Trophoblast cell (in vitro differentiated cells and primary cell): ENCODE data around the gene WWC2.
"Not testable (repeated sequence)": the region's sequence is repeated elsewhere in the genome, so short reads cannot be mapped to it uniquely, and the experiment has no call there.

Experiments used
- DNase-seq, 2 donors: peaks; one replicate each; pipeline ENCODE4 v3.0.0-alpha.2; 2016
- H2AFZ ChIP-seq: 2 replicates; pipeline ENCODE4 v1.6.1; 2013; ENCODE audit warnings: low read length, moderate library complexity, mild to moderate bottlenecking; ENCODE audit not compliant: insufficient read depth, poor library complexity
- H2AK5ac ChIP-seq: 2 replicates; pipeline ENCODE4 v1.6.1; 2013; ENCODE audit warnings: mild to moderate bottlenecking, low read length
- H2BK120ac ChIP-seq: 2 replicates; pipeline ENCODE4 v1.6.1; 2013; ENCODE audit warnings: low read length, mild to moderate bottlenecking, moderate library complexity; ENCODE audit not compliant: insufficient read depth, poor library complexity
- H2BK12ac ChIP-seq: 2 replicates; pipeline ENCODE4 v1.6.1; 2013; ENCODE audit warnings: mild to moderate bottlenecking, low read length, moderate library complexity
- H2BK5ac ChIP-seq: 2 replicates; pipeline ENCODE4 v1.6.1; 2013; ENCODE audit warnings: low read length, low read depth, moderate library complexity, mild to moderate bottlenecking; ENCODE audit not compliant: poor library complexity
- H3K14ac ChIP-seq: 2 replicates; pipeline ENCODE4 v1.6.1; 2013; ENCODE audit warnings: mild to moderate bottlenecking, low read length
- H3K18ac ChIP-seq: 2 replicates; pipeline ENCODE4 v1.6.1; 2013; ENCODE audit warnings: mild to moderate bottlenecking, low read length
- H3K23ac ChIP-seq: 2 replicates; pipeline ENCODE4 v1.6.1; 2013; ENCODE audit warnings: low read length
- H3K27ac ChIP-seq: 2 replicates; pipeline ENCODE4 v1.5.1; 2013; ENCODE audit warnings: low read depth, mild to moderate bottlenecking, inconsistent platforms, low read length, moderate library complexity
- H3K27me3 ChIP-seq: 2 replicates; pipeline ENCODE4 v1.6.1; 2013; ENCODE audit warnings: inconsistent platforms, mild to moderate bottlenecking, low read length, moderate library complexity; ENCODE audit not compliant: insufficient read depth
- H3K36me3 ChIP-seq, 2 experiments: 1 replicate in 1 of 2; 2 replicates in 1 of 2; pipeline ENCODE4 v1.6.1; 2013; ENCODE audit warnings: low read length in 2 of 2, mild to moderate bottlenecking in 2 of 2, moderate library complexity in 1 of 2; ENCODE audit not compliant: insufficient read depth in 2 of 2, control insufficient read depth in 1 of 2
- H3K4ac ChIP-seq: 2 replicates; pipeline ENCODE4 v1.6.1; 2013; ENCODE audit warnings: low read depth, mild to moderate bottlenecking, low read length, moderate library complexity
- H3K4me1 ChIP-seq, 2 experiments: 1 replicate in 1 of 2; 2 replicates in 1 of 2; pipeline ENCODE4 v1.6.1; 2013; ENCODE audit warnings: low read length in 2 of 2, mild to moderate bottlenecking in 2 of 2, moderate library complexity in 1 of 2; ENCODE audit not compliant: insufficient read depth in 2 of 2, control insufficient read depth in 1 of 2
- H3K4me2 ChIP-seq: 2 replicates; pipeline ENCODE4 v1.6.1; 2013; ENCODE audit warnings: inconsistent platforms, mild to moderate bottlenecking, low read length, moderate library complexity
- H3K4me3 ChIP-seq: 2 replicates; pipeline ENCODE4 v1.5.1; 2013; ENCODE audit warnings: mild to moderate bottlenecking, low read depth, low read length, inconsistent platforms
- H3K79me1 ChIP-seq: one replicate; pipeline ENCODE4 v1.6.1; 2013; ENCODE audit warnings: low read length
- H3K79me2 ChIP-seq: 2 replicates; pipeline ENCODE4 v1.6.1; 2013; ENCODE audit warnings: low read length, mild to moderate bottlenecking; ENCODE audit not compliant: control insufficient read depth, insufficient read depth, poor library complexity
- H3K9ac ChIP-seq: 2 replicates; pipeline ENCODE4 v1.6.1; 2013; ENCODE audit warnings: mild to moderate bottlenecking, low read length
- H3K9me3 ChIP-seq: 2 replicates; pipeline ENCODE4 v1.6.1; 2013; ENCODE audit warnings: low read depth, mild to moderate bottlenecking, control low read depth, inconsistent platforms, low read length; ENCODE audit not compliant: insufficient read depth
- H4K12ac ChIP-seq: 2 replicates; pipeline ENCODE4 v1.6.1; 2013; ENCODE audit warnings: low read depth, mild to moderate bottlenecking, low read length, moderate library complexity
- H4K8ac ChIP-seq: 2 replicates; pipeline ENCODE4 v1.6.1; 2013; ENCODE audit warnings: low read depth, mild to moderate bottlenecking, low read length, moderate library complexity
- H4K91ac ChIP-seq: one replicate; pipeline ENCODE4 v1.6.1; 2013; ENCODE audit warnings: low read depth, mild to moderate bottlenecking, low read length, moderate library complexity
- WGBS: extraction: QIAGEN DNeasy Blood & Tissue Kit; methylation state at CpG from one replicate; pipeline ENCODE4 v1.1.7; 2013; ENCODE audit warnings: missing lambda C conversion rate; ENCODE audit not compliant: insufficient read length, insufficient coverage; ENCODE audit errors: extremely low coverage; 5-methylcytosine and 5-hydroxymethylcytosine counted together

WWC2 gene

DNA sequence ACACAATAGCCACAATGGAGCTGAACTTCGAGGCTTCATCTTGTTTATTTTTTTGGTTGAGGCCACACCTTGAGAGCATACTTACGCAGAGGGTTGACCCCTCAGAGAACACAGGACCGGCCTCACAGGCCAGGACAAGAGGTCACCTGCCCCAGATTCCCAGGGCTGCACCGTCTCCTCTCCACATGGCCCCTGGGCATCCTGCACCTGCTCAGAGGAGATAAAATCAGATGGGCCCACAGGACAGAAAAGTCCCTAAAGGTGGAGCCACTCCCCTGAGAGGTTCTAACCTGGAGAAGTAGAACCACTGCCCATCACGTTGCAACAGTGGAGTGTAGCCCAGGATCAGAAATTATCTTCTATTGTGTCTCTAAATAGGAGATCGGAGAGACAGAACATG lies 224.2 kb downstream of the WWC2 start:
- Histone ChIP-seq H3K9ac (no peak overlapping the region), H2AK5ac (no peak overlapping the region), H3K23ac (no peak overlapping the region), H3K79me1 (no peaks in the 10 kb centered on the region), H3K14ac (no peak overlapping the region), H3K4me2 (no peak overlapping the region), H4K12ac (no peak overlapping the region), H3K79me2 (no peaks in the 10 kb centered on the region), H3K27ac (no peak overlapping the region), H4K91ac (no peak overlapping the region), H2AFZ (no peak overlapping the region), H2BK12ac (no peak overlapping the region), H4K8ac (no peak overlapping the region), H3K4me3 (no peak overlapping the region), H2BK120ac (no peak overlapping the region), H3K36me3 (peaks cover 5% of the 10 kb centered on the region in 2 experiments), H3K9me3 (no peaks in the 10 kb centered on the region), H3K4ac (no peak overlapping the region), H3K4me1 (no peaks in the 10 kb centered on the region), H2BK5ac (no peak overlapping the region), H3K18ac (no peak overlapping the region), H3K27me3 (no peaks in the 10 kb centered on the region)
- peak; percentile 16 to 47 for DNase-seq
- no CpG with 5 or more reads among the region's 6 CpGs for WGBS

DNA sequence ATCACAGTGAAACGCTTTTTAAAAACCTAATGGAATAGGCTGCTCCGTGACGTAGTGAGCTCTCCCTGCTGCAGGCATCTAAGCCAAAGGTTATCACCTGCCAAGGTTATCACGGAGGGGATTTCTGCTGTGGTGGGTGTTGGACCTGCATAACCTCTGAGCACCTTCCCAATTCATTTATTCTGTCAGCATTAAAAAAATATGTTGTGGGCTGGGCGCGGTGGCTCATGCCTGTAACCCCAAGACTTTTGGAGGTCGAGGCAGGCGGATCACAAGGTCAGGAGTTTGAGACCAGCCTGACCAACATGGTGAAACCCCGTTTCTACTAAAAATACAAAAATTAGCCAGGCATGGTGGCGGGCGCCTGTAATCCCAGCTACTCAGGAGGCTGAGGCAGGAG lies 225.0 kb downstream of the WWC2 start:
- not testable (repeated sequence) for H3K4me3 ChIP-seq, H2BK12ac ChIP-seq, H3K36me3 ChIP-seq, DNase-seq, H3K4ac ChIP-seq, H3K4me1 ChIP-seq, H2AK5ac ChIP-seq, H2BK120ac ChIP-seq, H2AFZ ChIP-seq, H3K9me3 ChIP-seq, H3K9ac ChIP-seq, H3K27ac ChIP-seq, H3K79me1 ChIP-seq, H3K4me2 ChIP-seq, H3K27me3 ChIP-seq, H3K23ac ChIP-seq, H4K12ac ChIP-seq, H4K8ac ChIP-seq, H3K14ac ChIP-seq, H4K91ac ChIP-seq, H2BK5ac ChIP-seq, H3K79me2 ChIP-seq, H3K18ac ChIP-seq
- no CpG with 5 or more reads among the region's 11 CpGs for WGBS

DNA sequence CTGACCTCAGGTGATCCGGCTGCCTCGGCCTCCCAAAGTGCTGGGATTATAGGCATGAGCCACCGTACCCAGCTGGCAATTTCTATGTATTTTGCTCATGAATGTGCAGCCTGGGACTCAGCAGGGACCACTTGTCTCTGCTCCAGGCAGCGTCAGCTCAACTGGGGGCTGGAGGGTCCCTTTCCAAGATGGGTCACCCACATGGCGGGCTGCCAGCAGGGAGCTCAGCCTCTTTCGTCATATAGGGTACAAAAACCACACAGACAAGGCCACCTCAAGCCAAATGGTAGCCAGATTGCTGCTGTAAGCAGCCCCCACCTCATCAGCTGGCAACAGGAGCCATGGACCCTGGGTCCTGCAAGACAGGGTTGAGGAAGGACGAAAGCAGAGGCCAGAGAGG lies 225.6 kb downstream of the WWC2 start:
- H3K79me2 ChIP-seq = no peaks in the 10 kb centered on the region
- H2BK120ac ChIP-seq = no peak overlapping the region
- H2BK12ac ChIP-seq = no peak overlapping the region
- no peak overlapping the region for H3K18ac ChIP-seq
- H2AFZ ChIP-seq = no peak overlapping the region
- no peak overlapping the region for H3K4ac ChIP-seq
- no peak overlapping the region for H3K4me3 ChIP-seq
- H4K12ac ChIP-seq = no peak overlapping the region
- H2AK5ac ChIP-seq = no peak overlapping the region
- H3K36me3 ChIP-seq = peaks cover 0 to 2% of the 10 kb centered on the region in 2 experiments
- H3K14ac ChIP-seq = no peak overlapping the region
- no CpG with 5 or more reads among the region's 7 CpGs for WGBS
- H3K9me3 ChIP-seq = no peaks in the 10 kb centered on the region
- H3K27ac ChIP-seq = no peak overlapping the region
- H2BK5ac ChIP-seq = no peak overlapping the region
- no peak for DNase-seq
- no peak overlapping the region for H4K8ac ChIP-seq
- peaks cover 0 to 3% of the 10 kb centered on the region in 2 experiments for H3K4me1 ChIP-seq
- H3K9ac ChIP-seq = no peak overlapping the region
- H3K79me1 ChIP-seq = no peaks in the 10 kb centered on the region
- H3K4me2 ChIP-seq = no peak overlapping the region
- no peak overlapping the region for H4K91ac ChIP-seq
- H3K27me3 ChIP-seq = no peaks in the 10 kb centered on the region
- no peak overlapping the region for H3K23ac ChIP-seq

DNA sequence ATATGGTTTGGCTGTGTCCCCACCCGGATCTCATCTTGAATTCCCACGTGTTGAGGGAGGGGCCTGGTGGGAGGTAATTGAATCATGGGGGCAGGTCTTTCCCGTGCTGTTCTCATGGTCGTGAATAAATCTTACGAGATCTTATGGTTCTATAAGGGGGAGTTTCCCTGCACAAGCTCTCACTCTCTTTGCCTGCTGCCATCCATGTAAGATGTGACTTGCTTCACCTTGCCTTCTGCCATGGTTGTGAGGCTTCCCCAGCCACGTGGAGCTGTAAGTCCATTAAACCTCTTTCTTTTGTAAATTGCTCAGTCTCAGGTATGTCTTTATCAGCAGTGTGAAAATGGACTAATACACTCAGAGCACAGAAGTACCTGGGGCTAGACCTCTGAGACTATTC lies 227.3 kb downstream of the WWC2 start:
- not testable (repeated sequence) for H3K23ac ChIP-seq, H2BK12ac ChIP-seq, H3K4ac ChIP-seq, H4K8ac ChIP-seq, H3K36me3 ChIP-seq, H3K79me1 ChIP-seq, H3K4me3 ChIP-seq, H3K27me3 ChIP-seq, H3K18ac ChIP-seq, H2AFZ ChIP-seq, H3K14ac ChIP-seq, H3K4me2 ChIP-seq, H2BK120ac ChIP-seq, H3K79me2 ChIP-seq, H2BK5ac ChIP-seq, H2AK5ac ChIP-seq, DNase-seq, H4K91ac ChIP-seq, H3K9me3 ChIP-seq, H3K4me1 ChIP-seq, H3K27ac ChIP-seq, H3K9ac ChIP-seq, H4K12ac ChIP-seq
- WGBS = no CpG with 5 or more reads among the region's 6 CpGs
